Pancreas (tissue), 10 donors: Measurements from ENCODE around the gene C3orf20. TPM values are rescaled to one million over a fixed set of nuclear protein-coding genes. Genes with fewer than 3 reads are reported as not detected.
"Not testable (repeated sequence)": the region's sequence is repeated elsewhere in the genome, so short reads cannot be mapped to it uniquely, and the experiment has no call there.

Experiments used
- ATAC-seq, 4 donors: fragments of 200-7000 bp; cut with Tn5 transposase; one replicate each; pipeline versions ENCODE4 v1.8.0 to v1.9.1; 2020; ENCODE audit warnings: mild to moderate bottlenecking in 4 of 4, moderate library complexity in 4 of 4
- DNase-seq, 6 donors: peaks; one replicate each; pipeline ENCODE4 v3.0.0-alpha.2; 2020
- FAIRE-seq: peaks from 2 replicates; lab custom pipeline; 2012; peaks lifted over from hg19 to GRCh38; lab: Jason Lieb, UNC
- H3K27ac ChIP-seq, 4 donors: fragments of 200-600 bp; sonication (generic); 1 replicate in 3 of 4; 2 replicates in 1 of 4; pipeline versions ENCODE4 v1.5.0 to v1.8.0; 2020
- H3K27me3 ChIP-seq, 4 donors: fragments of 200-600 bp; one replicate each; pipeline ENCODE4 v1.8.0; 2021
- H3K36me3 ChIP-seq, 3 donors: fragments of 200-600 bp; sonication (generic) in 1 of 3; one replicate each; pipeline versions ENCODE4 v1.5.0 to v1.8.0; 2020 to 2021
- H3K4me1 ChIP-seq, 3 donors: fragments of 200-600 bp; one replicate each; pipeline ENCODE4 v1.8.0; 2021
- H3K4me3 ChIP-seq, 4 donors: fragments of 200-600 bp; sonication (generic) in 2 of 4; one replicate each; pipeline versions ENCODE4 v1.5.0 to v1.8.0; 2020 to 2021
- H3K9me3 ChIP-seq, 4 donors: fragments of 200-600 bp; one replicate each; pipeline ENCODE4 v1.8.0; 2021
- CTCF ChIP-seq, 4 donors: fragments of 200-600 bp; sonication (generic) in 3 of 4; IDR thresholded peaks; one replicate each; pipeline versions ENCODE4 v1.5.0 to v1.8.0; 2021; ENCODE audit warnings: antibody characterized with exemption in 4 of 4
- WGBS, 2 donors: extraction: QIAGEN DNeasy Blood & Tissue Kit; methylation state at CpG; one replicate each; pipeline ENCODE4 v1.1.7; 2013; 5-methylcytosine and 5-hydroxymethylcytosine counted together
- intact Hi-C, 3 donors: fragments of 100-400 bp; cut with DNase I; formaldehyde crosslinking; loops; one replicate each; pipeline versions ENCODE4 v1.11.1 to v1.14.2; 2022
- polyA plus RNA-seq, 2 donors: library from polyadenylated mRNA; stranded (reverse); fragments of 200-250 nt; gene quantifications; one replicate each; pipeline ENCODE4 v1.2.3, GENCODE V29; 2013
- total RNA-seq, 6 donors: library from RNA; stranded (reverse); fragmentation: NEBNext Ultra II Directional in 4 of 6; extraction: Animal tissue kit (Norgen Biotek cat#: 25700) in 4 of 6; gene quantifications; one replicate each; pipeline versions ENCODE4 v1.2.1 to v1.2.4, GENCODE V29; 2021 to 2023
- donor health status: healthy with polysubstance abuse.
- donor health status: DM: no; HTN: no; CAD: no; lungs with moderate emphysema.
- donor health status: DM: no; HTN: no; CAD: no.
- donor health status: control.
- donor health status: control.
- donor health status: Bipolar disorder and iron deficiency.
- donor health status: DM: yes; HTN: yes; CAD: no.
- donor health status: DM: no; HTN: no; CAD: no.
- donor health status: DM: no; HTN: no; CAD: no.
- donor health status: DM: yes; HTN: yes; CAD: no.

Gene C3orf20
- total and polyA plus RNA-seq, 8 donors = 0.02 to 0.12 (median 0.06) TPM; not detected in 3

- Histone ChIP-seq H3K36me3 (no peaks in the 10 kb centered on the region), H3K4me1 (no peaks in the 10 kb centered on the region), H3K27me3 (no peaks in the 10 kb centered on the region), H3K9me3 (no peaks in the 10 kb centered on the region), H3K4me3 (no peak overlapping the region), H3K27ac (no peak overlapping the region)
- intact Hi-C loops = no loop called here
- FAIRE-seq (no peak), DNase-seq (no peak), ATAC-seq (no peak)
- no peak for TF ChIP-seq CTCF (IDR thresholded peaks at IDR 0.05)
- WGBS, 2 donors = 81 to 84% methylated on average over 2 of the region's 2 CpGs
Measured at GRCh38 chr3:14741510-14741909, 66.6 kb downstream of the C3orf20 start.

- intact Hi-C loops = no loop called here
- DNase-seq (no peak), FAIRE-seq (no peak), ATAC-seq (no peak)
- Histone ChIP-seq H3K4me1 (no peaks in the 10 kb centered on the region), H3K4me3 (no peak overlapping the region), H3K9me3 (no peaks in the 10 kb centered on the region), H3K36me3 (no peaks in the 10 kb centered on the region), H3K27ac (no peak overlapping the region), H3K27me3 (no peaks in the 10 kb centered on the region)
- no peak for TF ChIP-seq CTCF (IDR thresholded peaks at IDR 0.05)
- 64 to 65% methylated on average over 6 of the region's 6 CpGs for WGBS, 2 donors
Measured at GRCh38 chr3:14744556-14744955, 69.6 kb downstream of the C3orf20 start.

DNA sequence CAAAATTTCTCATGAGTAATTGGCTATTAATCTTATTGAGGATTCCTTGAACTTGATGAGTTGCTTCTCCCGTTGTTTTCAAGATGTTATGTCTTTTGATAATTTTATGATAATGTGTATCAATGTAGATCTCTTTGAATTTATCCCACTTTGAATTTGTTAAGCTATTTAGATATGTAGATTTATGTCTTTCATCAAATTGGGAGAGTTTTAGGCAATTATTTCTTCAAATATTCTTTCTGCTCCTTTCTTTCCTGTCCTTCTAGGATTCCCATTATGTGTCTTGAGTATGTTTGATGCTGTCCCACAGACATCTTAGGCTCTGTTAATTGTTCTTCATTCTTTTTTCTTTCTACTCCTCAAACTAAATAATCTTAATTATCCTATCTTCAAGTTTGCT, 75.7 kb downstream of the C3orf20 start:
- H3K4me1 ChIP-seq = no peaks in the 10 kb centered on the region
- no peaks in the 10 kb centered on the region for H3K9me3 ChIP-seq
- H3K27me3 ChIP-seq = no peaks in the 10 kb centered on the region
- intact Hi-C loops = no loop called here
- DNase-seq (no peak), ATAC-seq (no peak), FAIRE-seq (no peak)
- 83% methylated on average over 1 of the region's 1 CpG for WGBS, 2 donors
- TF ChIP-seq CTCF (IDR thresholded peaks at IDR 0.05) = no peak
- H3K36me3 ChIP-seq = no peaks in the 10 kb centered on the region
- H3K4me3 ChIP-seq = no peak overlapping the region
- H3K27ac ChIP-seq = no peak overlapping the region

DNA sequence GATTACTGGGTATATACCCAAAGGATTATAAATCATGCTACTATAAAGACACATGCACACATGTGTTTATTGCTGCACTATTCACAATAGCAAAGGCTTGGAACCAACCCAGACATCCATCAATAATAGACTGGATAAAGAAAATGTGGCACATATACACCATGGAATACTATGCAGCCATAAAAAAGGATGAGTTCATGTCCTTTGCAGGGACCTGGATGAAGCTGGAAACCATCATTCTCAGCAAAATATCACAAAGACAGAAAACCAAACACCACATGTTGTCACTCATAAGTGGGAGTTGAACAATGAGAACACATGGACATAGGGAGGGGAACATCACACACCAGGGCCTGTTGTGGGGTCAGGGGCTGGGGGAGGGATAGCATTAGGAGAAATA, 78.0 kb downstream of the C3orf20 start:
- H3K36me3 ChIP-seq, intact Hi-C loops, FAIRE-seq, ATAC-seq, H3K27ac ChIP-seq, H3K4me3 ChIP-seq, H3K4me1 ChIP-seq, H3K27me3 ChIP-seq, DNase-seq, H3K9me3 ChIP-seq: not testable (repeated sequence)

- FAIRE-seq = no peak
- intact Hi-C loops = no loop called here
- no peak for DNase-seq
- ATAC-seq = no peak
- TF ChIP-seq CTCF (IDR thresholded peaks at IDR 0.05) = no peak
- Histone ChIP-seq H3K4me1 (no peaks in the 10 kb centered on the region), H3K36me3 (no peaks in the 10 kb centered on the region), H3K27ac (no peak overlapping the region), H3K9me3 (no peaks in the 10 kb centered on the region), H3K4me3 (no peak overlapping the region), H3K27me3 (no peaks in the 10 kb centered on the region)
- WGBS, 2 donors = 86 to 93% methylated on average over 14 of the region's 14 CpGs
Measured at GRCh38 chr3:14757153-14757700, 82.3 kb downstream of the C3orf20 start.
